PC-9 (cell line): Measurements from ENCODE around the gene ZNF688. TPM values are rescaled to one million over a fixed set of nuclear protein-coding genes. Genes with fewer than 3 reads are reported as not detected.
"Not testable (repeated sequence)": the region's sequence is repeated elsewhere in the genome, so short reads cannot be mapped to it uniquely, and the experiment has no call there.

ENCODE experiments used
- BruUV-seq: library from RNA; stranded (reverse); fragments of 400-500 nt; replicated peaks from 2 replicates; lab custom pipeline; 2021; lab: Mats Ljungman, UMichigan
- CTCF ChIA-PET: fragments of 300-600 bp; sonication (Branson Sonifier 250); formaldehyde crosslinking; loops from one replicate; lab custom pipeline; 2022; ENCODE audit warnings: antibody characterized with exemption; lab: Charles Lee
- POLR2A ChIA-PET: fragments of 300-600 bp; sonication (Branson Sonifier 250); formaldehyde crosslinking; loops from one replicate; lab custom pipeline; 2022; ENCODE audit warnings: antibody characterized with exemption; ENCODE audit not compliant: unreplicated experiment; lab: Charles Lee
- DNase-seq, 2 experiments: peaks; one replicate each; pipeline versions ENCODE4 v3.0.0 to v3.0.0-alpha.2; 2015 to 2022; ENCODE audit warnings: mixed read lengths in 1 of 2
- H2AFZ ChIP-seq: fragments of 200-600 bp; sonication (generic); 2 replicates; pipeline ENCODE4 v1.8.1; 2017; ENCODE audit warnings: antibody characterized with exemption
- H3F3A ChIP-seq: fragments of 200-600 bp; sonication (generic); 2 replicates; pipeline ENCODE4 v1.8.1; 2017; ENCODE audit warnings: antibody characterized with exemption, mild to moderate bottlenecking, low read depth; ENCODE audit not compliant: insufficient read depth
- H3K27ac ChIP-seq: fragments of 200-600 bp; sonication (generic); 2 replicates; pipeline ENCODE4 v1.6.1; 2016; ENCODE audit warnings: mixed run types
- H3K27me3 ChIP-seq: fragments of 200-600 bp; sonication (generic); 2 replicates; pipeline ENCODE4 v1.6.1; 2016; ENCODE audit warnings: low read depth, mixed run types; ENCODE audit not compliant: insufficient read depth
- H3K36me3 ChIP-seq: fragments of 200-600 bp; sonication (generic); 2 replicates; pipeline ENCODE4 v1.6.1; 2016; ENCODE audit warnings: low read depth, mixed run types
- H3K4me1 ChIP-seq: fragments of 200-600 bp; sonication (generic); replicated peaks from 2 replicates; pipeline ENCODE4 v1.6.1; 2016; ENCODE audit warnings: mixed run types; ENCODE audit not compliant: insufficient read depth
- H3K4me2 ChIP-seq: fragments of 200-600 bp; sonication (generic); 2 replicates; pipeline ENCODE4 v1.6.1; 2017; ENCODE audit warnings: mixed run types
- H3K4me3 ChIP-seq: fragments of 200-600 bp; sonication (generic); 2 replicates; pipeline ENCODE4 v1.6.1; 2016; ENCODE audit warnings: mixed run types
- H3K79me2 ChIP-seq: fragments of 200-600 bp; sonication (generic); 2 replicates; pipeline ENCODE4 v1.6.1; 2017; ENCODE audit warnings: low read depth, mixed run types
- H3K9me2 ChIP-seq: fragments of 200-600 bp; sonication (generic); 2 replicates; pipeline ENCODE4 v1.8.1; 2017; ENCODE audit warnings: mild to moderate bottlenecking; ENCODE audit not compliant: insufficient read depth
- H3K9me3 ChIP-seq: fragments of 200-600 bp; sonication (generic); 2 replicates; pipeline ENCODE4 v1.8.1; 2016; ENCODE audit warnings: low read depth; ENCODE audit not compliant: insufficient read depth
- H4K20me1 ChIP-seq: fragments of 200-600 bp; sonication (generic); 2 replicates; pipeline ENCODE4 v1.8.1; 2017; ENCODE audit not compliant: insufficient read depth
- EZH2 ChIP-seq: fragments of 200-600 bp; sonication (generic); IDR thresholded peaks from 2 replicates; pipeline ENCODE4 v1.8.0; 2017; ENCODE audit warnings: antibody characterized with exemption, low read depth
- intact Hi-C: fragments of 100-400 bp; cut with micrococcal nuclease; formaldehyde crosslinking; loops from one replicate; pipeline ENCODE4 v1.10.0; 2022; ENCODE audit not compliant: unreplicated experiment
- total RNA-seq: library from RNA; stranded (reverse); gene quantifications from 2 replicates; pipeline ENCODE4 v1.2.3, GENCODE V29; 2021
- TF ChIP-seq, protein P1 (sequence below): fragments of 200-600 bp; sonication (generic); conservative IDR thresholded peaks from 2 replicates; pipeline ENCODE4 v1.6.1; 2017; ENCODE audit warnings: mixed run types, antibody characterized with exemption, mild to moderate bottlenecking, moderate library complexity

Gene ZNF688
- total RNA-seq, 1 experiment from 2014 or later: 13.1 TPM

DNA sequence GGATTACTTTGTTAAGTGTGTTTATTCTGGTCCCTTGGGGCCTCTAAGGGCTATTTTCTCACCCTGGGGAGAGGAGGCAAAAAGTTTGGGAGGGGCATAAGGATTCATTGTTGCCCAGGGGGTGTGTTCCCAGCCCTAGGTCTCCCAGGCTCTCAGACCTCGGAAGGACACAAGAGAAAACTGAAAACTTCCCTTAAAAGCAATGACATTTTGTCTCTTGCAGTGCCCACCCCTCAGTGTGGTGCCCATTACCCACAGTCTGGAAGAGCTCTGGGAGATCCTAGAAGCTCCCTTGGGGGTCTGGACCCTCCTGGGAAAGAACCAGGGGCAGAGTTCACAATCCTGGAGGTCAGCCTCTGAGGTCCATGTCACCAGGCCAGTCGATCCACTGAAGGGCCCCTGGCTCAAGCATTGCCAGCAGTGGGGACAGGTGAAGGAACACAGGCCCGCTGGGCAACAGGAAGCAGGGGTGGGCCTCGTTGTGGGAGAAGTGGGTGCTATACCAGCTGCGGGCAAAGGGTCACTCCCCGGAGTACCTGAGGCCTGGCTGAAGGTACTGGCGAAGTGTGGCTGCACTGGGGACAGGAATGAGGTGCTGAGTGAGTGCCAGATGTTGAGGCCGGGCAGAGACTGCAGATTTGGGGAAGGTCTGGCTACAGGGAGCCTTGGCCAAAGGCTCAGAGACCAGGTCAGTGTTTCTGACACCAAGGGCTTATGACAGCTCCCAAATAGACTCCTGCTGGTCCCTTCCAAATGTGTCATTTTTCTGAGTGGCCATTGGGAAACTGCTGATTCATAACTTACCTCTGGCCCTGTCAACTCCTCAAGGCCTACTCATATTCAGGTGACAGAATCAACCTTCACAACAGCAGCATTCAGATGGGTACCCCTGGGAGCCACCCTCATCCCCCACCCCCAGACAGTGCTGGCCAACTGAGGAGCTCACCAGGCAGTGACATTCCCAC lies 32.2 kb downstream of the ZNF688 start:
- Histone ChIP-seq H3K27ac (peak overlapping the region; percentile 32; the same call in 1 of the 2 replicates), H3K4me2 (no peak overlapping the region), H4K20me1 (no peaks in the 10 kb centered on the region), H3K4me3 (no peak overlapping the region), H3K27me3 (no peaks in the 10 kb centered on the region), H3K79me2 (peaks cover 24% of the 10 kb centered on the region), H3K9me2 (no peaks in the 10 kb centered on the region), H3K9me3 (no peaks in the 10 kb centered on the region), H3K4me1 (peaks cover 19% of the 10 kb centered on the region), H2AFZ (no peak overlapping the region), H3F3A (peaks cover 16% of the 10 kb centered on the region), H3K36me3 (no peaks in the 10 kb centered on the region)
- DNase-seq: no peak
- ChIA-PET CTCF (no interaction called here), POLR2A (interaction anchor here (0.6 to 0.7 kb wide), 2 partner anchors 169 to 491 kb away, joined by 4 to 22 read pairs; no protein-coding TSS in a partner anchor)
- TF ChIP-seq, protein P1, sequence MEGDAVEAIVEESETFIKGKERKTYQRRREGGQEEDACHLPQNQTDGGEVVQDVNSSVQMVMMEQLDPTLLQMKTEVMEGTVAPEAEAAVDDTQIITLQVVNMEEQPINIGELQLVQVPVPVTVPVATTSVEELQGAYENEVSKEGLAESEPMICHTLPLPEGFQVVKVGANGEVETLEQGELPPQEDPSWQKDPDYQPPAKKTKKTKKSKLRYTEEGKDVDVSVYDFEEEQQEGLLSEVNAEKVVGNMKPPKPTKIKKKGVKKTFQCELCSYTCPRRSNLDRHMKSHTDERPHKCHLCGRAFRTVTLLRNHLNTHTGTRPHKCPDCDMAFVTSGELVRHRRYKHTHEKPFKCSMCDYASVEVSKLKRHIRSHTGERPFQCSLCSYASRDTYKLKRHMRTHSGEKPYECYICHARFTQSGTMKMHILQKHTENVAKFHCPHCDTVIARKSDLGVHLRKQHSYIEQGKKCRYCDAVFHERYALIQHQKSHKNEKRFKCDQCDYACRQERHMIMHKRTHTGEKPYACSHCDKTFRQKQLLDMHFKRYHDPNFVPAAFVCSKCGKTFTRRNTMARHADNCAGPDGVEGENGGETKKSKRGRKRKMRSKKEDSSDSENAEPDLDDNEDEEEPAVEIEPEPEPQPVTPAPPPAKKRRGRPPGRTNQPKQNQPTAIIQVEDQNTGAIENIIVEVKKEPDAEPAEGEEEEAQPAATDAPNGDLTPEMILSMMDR: no peak
- TF ChIP-seq EZH2: no peak
- intact Hi-C loops: no loop called here
- no TSS peak for BruUV-seq

DNA sequence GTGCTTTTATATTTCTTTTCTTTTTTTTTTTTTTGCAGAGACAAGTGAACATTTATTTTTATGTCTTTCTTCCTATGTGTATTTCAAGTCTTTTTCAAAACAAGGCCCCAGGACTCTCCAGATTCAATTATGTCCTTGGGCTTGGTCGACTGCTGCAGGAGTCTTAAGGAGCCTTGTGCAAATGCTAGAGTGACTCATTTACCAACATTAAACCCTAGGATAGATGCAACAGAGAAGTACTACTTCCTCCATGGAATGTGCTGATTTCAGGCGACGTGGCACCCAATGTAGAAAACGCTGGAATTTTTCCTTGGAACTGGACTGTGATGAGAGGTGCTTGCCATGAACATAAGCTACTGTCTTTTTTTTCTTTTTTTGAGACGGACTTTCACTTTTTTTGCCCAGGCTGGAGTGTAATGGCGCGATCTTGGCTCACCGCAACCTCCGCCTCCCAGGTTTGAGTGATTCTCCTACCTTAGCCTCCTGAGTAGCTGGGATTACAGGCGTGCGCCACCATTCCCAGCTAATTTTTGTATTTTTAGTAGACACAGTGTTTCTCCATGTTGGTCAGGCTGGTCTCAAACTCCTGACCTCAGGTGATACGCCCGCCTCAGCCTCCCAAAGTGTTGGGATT lies 35.0 kb downstream of the ZNF688 start:
- H4K20me1 ChIP-seq, BruUV-seq, H3K9me3 ChIP-seq, intact Hi-C loops, H3K27ac ChIP-seq, DNase-seq, H3K36me3 ChIP-seq, H2AFZ ChIP-seq, H3K27me3 ChIP-seq, H3K9me2 ChIP-seq: not testable (repeated sequence)
- CTCF ChIA-PET: interaction anchor here (0.5 to 3.1 kb wide), 6 partner anchors 21 to 394 kb away, joined by 4 to 25 read pairs (median 4); partner anchors contain the start of genes DCTPP1 and ZNF764
- Histone ChIP-seq H3K4me1 (peaks cover 23% of the 10 kb centered on the region), H3F3A (peaks cover 16% of the 10 kb centered on the region), H3K79me2 (peaks cover 47% of the 10 kb centered on the region), H3K4me3 (peak overlapping the region; percentile 73), H3K4me2 (peak overlapping the region; percentile 90)
- POLR2A ChIA-PET: interaction anchor here (3.2 kb wide), 1 partner anchor 22 kb away, joined by 21 read pairs; the partner anchor contains the start of gene ZNF764

DNA sequence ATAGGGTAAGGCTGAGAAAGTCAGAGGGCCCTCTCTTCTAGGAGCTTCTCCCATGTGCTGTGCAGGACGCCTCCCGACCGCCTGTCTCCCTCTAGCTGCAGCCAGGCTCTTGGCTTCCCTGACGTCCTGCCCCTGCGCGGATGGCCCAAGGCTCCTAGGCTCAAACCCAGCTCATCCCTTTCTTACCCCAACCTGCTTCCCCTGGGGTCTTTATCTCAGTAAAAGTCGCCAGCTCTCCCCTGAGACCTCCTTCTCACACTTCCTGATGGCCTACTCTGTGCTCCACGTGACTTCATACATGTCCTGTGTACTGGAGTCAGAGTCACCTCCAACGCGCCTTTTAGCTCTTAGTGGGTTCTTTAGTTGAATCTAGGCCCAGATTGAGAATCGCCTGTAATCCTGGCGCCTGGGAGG lies 35.7 kb downstream of the ZNF688 start:
- peaks cover 48% of the 10 kb centered on the region for H3K79me2 ChIP-seq
- peaks cover 23% of the 10 kb centered on the region for H3K4me1 ChIP-seq
- 0 out of 2 replicates have a peak, but pooled peaks cover 10% of the 10 kb centered on the region for H3K36me3 ChIP-seq
- H4K20me1 ChIP-seq: no peaks in the 10 kb centered on the region
- H3K9me3 ChIP-seq: no peaks in the 10 kb centered on the region
- peak overlapping the region; percentile 90 for H3K4me2 ChIP-seq
- peaks cover 16% of the 10 kb centered on the region for H3F3A ChIP-seq
- H3K27ac ChIP-seq: peak overlapping the region; percentile 57
- peak overlapping the region; percentile 92 for H2AFZ ChIP-seq
- intact Hi-C loops: loop anchor here (1.0 to 2.0 kb wide), 4 partner anchors 50 to 105 kb away; partner anchors contain the start of genes DCTPP1 and ZNF785
- POLR2A ChIA-PET: interaction anchor here (0.6 to 3.2 kb wide), 4 partner anchors 12 to 157 kb away, joined by 3 to 21 read pairs (median 9); partner anchors contain the start of gene ZNF764
- CTCF ChIA-PET: interaction anchor here (0.7 to 3.1 kb wide), 10 partner anchors 9 to 106 kb away, joined by 3 to 25 read pairs (median 4); partner anchors contain the start of genes DCTPP1, ZNF688 and ZNF764
- H3K4me3 ChIP-seq: peak overlapping the region; percentile 73
- no peaks in the 10 kb centered on the region for H3K9me2 ChIP-seq
- TF ChIP-seq, protein P1: peak; percentile 62
- TF ChIP-seq EZH2: no peak
- BruUV-seq: no TSS peak
- no peaks in the 10 kb centered on the region for H3K27me3 ChIP-seq
- DNase-seq: peak; percentile 61 to 67
